Endodermal cell (in vitro differentiated cells): ENCODE data around the gene KRT25. TPM values are rescaled to one million over a fixed set of nuclear protein-coding genes. Genes with fewer than 3 reads are reported as not detected.

Experiments used
- DNase-seq: peaks from one replicate; pipeline ENCODE4 v3.0.0-alpha.2; 2017
- H3K27ac ChIP-seq: 2 replicates; pipeline ENCODE4 v1.5.1; 2013; ENCODE audit warnings: mild to moderate bottlenecking, low read depth, low read length, moderate library complexity
- H3K27me3 ChIP-seq: 2 replicates; pipeline ENCODE4 v1.6.1; 2013; ENCODE audit warnings: mild to moderate bottlenecking, low read length, moderate library complexity; ENCODE audit not compliant: insufficient read depth, control insufficient read depth, poor library complexity, severe bottlenecking
- H3K36me3 ChIP-seq: 2 replicates; pipeline ENCODE4 v1.7.0; 2013; ENCODE audit warnings: mild to moderate bottlenecking, low read length, moderate library complexity; ENCODE audit not compliant: control insufficient read depth, insufficient read depth
- H3K4me1 ChIP-seq: one replicate; pipeline ENCODE4 v1.7.0; 2013; ENCODE audit warnings: low read length; ENCODE audit not compliant: control insufficient read depth, insufficient read depth
- H3K4me3 ChIP-seq: 2 replicates; pipeline ENCODE4 v1.5.1; 2013; ENCODE audit warnings: mild to moderate bottlenecking, low read length, moderate library complexity
- H3K9ac ChIP-seq: 2 replicates; pipeline ENCODE4 v1.6.1; 2013; ENCODE audit warnings: mild to moderate bottlenecking, low read length, moderate library complexity; ENCODE audit not compliant: poor library complexity, severe bottlenecking; ENCODE audit errors: extremely low read depth
- H3K9me3 ChIP-seq: 2 replicates; pipeline ENCODE4 v1.6.1; 2013; ENCODE audit warnings: mild to moderate bottlenecking, low read length, moderate library complexity; ENCODE audit not compliant: control insufficient read depth
- H3K27ac Mint-ChIP-seq: 2 replicates; pipeline ENCODE4 v1.8.0; 2020; ENCODE audit warnings: mixed read lengths
- H3K27me3 Mint-ChIP-seq: 2 replicates; pipeline ENCODE4 v1.8.0; 2021; ENCODE audit warnings: mild to moderate bottlenecking, mixed read lengths; ENCODE audit not compliant: insufficient read depth
- H3K36me3 Mint-ChIP-seq: 2 replicates; pipeline ENCODE4 v1.8.0; 2020; ENCODE audit warnings: low read depth, mixed read lengths
- H3K4me1 Mint-ChIP-seq: 2 replicates; pipeline ENCODE4 v1.8.0; 2020; ENCODE audit warnings: mixed read lengths
- H3K4me3 Mint-ChIP-seq: 2 replicates; pipeline ENCODE4 v1.8.0; 2020; ENCODE audit warnings: mild to moderate bottlenecking, moderate library complexity, mixed read lengths
- H3K9me3 Mint-ChIP-seq: 2 replicates; pipeline ENCODE4 v1.8.0; 2020; ENCODE audit warnings: mild to moderate bottlenecking, mixed read lengths
- WGBS, 2 experiments: methylation state at CpG; one replicate each; pipeline versions ENCODE4 v1.1.5 to v1.1.7; 2013; ENCODE audit warnings: missing lambda C conversion rate in 2 of 2, mixed read lengths in 1 of 2; ENCODE audit not compliant: insufficient coverage in 1 of 2, insufficient read length in 1 of 2; 5-methylcytosine and 5-hydroxymethylcytosine counted together
- total RNA-seq, 2 donors: library from RNA; stranded (reverse); fragmentation: NEBNext Ultra II Directional in 1 of 2; extraction: Animal tissue kit (Norgen Biotek cat#: 25700) in 1 of 2; gene quantifications; 2 replicates in 1 of 2; 3 replicates in 1 of 2; pipeline ENCODE4 v1.2.1, GENCODE V29; 2021
- TF ChIP-seq, protein P1 (sequence below): fragments of 200-600 bp; sonication (generic); conservative IDR thresholded peaks from 2 replicates; pipeline ENCODE4 v1.5.0; 2021; ENCODE audit warnings: antibody characterized with exemption, mild to moderate bottlenecking

The KRT25 gene
- total RNA-seq, 2 donors from 2014 or later: not detected

DNA sequence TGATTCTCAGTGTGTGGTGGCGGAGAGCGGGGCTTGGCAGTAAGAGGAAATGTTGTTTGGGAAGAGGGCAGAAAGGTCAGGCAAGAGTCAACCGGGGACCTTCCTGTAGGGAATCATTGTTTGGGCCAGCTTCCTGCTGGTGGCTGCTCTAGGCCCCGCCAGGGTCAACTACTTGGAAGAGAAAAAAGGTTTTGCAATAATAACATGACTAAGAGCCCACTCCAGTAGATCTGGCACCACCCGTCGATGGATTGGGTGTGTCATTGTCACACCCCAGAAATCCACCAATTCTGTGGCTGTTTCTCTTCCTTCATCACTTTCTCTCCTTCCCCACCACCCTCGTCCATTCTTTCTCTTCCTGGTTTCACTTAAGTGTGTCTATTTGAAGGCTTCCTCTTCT is 47.4 kb downstream of the KRT25 start:
- peaks cover 4% of the 10 kb centered on the region for H3K4me1 Mint-ChIP-seq
- H3K27ac Mint-ChIP-seq: no peak overlapping the region
- Histone ChIP-seq H3K27ac (no peak overlapping the region), H3K27me3 (no peaks in the 10 kb centered on the region), H3K36me3 (no peaks in the 10 kb centered on the region), H3K9ac (no peak overlapping the region), H3K9me3 (no peaks in the 10 kb centered on the region), H3K4me3 (no peak overlapping the region), H3K4me1 (no peaks in the 10 kb centered on the region)
- DNase-seq: no peak
- no peaks in the 10 kb centered on the region for H3K27me3 Mint-ChIP-seq
- H3K36me3 Mint-ChIP-seq: no peaks in the 10 kb centered on the region
- no peak overlapping the region for H3K4me3 Mint-ChIP-seq
- no peaks in the 10 kb centered on the region for H3K9me3 Mint-ChIP-seq
- TF ChIP-seq, protein P1, sequence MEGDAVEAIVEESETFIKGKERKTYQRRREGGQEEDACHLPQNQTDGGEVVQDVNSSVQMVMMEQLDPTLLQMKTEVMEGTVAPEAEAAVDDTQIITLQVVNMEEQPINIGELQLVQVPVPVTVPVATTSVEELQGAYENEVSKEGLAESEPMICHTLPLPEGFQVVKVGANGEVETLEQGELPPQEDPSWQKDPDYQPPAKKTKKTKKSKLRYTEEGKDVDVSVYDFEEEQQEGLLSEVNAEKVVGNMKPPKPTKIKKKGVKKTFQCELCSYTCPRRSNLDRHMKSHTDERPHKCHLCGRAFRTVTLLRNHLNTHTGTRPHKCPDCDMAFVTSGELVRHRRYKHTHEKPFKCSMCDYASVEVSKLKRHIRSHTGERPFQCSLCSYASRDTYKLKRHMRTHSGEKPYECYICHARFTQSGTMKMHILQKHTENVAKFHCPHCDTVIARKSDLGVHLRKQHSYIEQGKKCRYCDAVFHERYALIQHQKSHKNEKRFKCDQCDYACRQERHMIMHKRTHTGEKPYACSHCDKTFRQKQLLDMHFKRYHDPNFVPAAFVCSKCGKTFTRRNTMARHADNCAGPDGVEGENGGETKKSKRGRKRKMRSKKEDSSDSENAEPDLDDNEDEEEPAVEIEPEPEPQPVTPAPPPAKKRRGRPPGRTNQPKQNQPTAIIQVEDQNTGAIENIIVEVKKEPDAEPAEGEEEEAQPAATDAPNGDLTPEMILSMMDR: no peak
- WGBS, 2 experiments: 84 to 90% methylated on average over 6 to 7 of the region's 7 CpGs

DNA sequence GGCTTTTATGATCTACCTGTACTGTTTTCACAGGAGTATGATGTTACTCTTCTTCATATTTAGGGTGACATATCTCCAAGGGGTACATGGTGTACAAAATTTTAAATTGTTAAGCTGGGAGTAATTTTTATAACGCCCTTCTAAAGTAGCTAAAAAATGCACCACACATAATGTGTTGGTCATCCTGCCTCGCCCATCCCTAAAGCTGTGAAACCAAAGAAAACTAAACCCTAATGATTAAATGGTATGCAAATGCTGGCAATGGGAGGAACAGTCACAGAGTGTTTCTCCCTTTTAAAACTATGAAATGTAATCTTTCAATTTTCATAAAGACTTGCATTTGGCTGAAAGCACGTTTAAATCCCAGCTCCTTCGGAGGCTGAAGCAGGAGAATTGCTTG is 49.5 kb downstream of the KRT25 start:
- TF ChIP-seq, protein P1: no peak
- WGBS, 2 experiments: 76 to 87% methylated on average over 3 to 4 of the region's 4 CpGs
- Mint-ChIP-seq H3K4me1 (peaks cover 4% of the 10 kb centered on the region), H3K9me3 (no peaks in the 10 kb centered on the region), H3K36me3 (no peaks in the 10 kb centered on the region), H3K4me3 (no peak overlapping the region), H3K27ac (no peak overlapping the region), H3K27me3 (no peaks in the 10 kb centered on the region)
- no peak overlapping the region for H3K9ac ChIP-seq
- H3K9me3 ChIP-seq: no peaks in the 10 kb centered on the region
- no peaks in the 10 kb centered on the region for H3K27me3 ChIP-seq
- no peaks in the 10 kb centered on the region for H3K36me3 ChIP-seq
- no peak overlapping the region for H3K27ac ChIP-seq
- DNase-seq: no peak
- no peaks in the 10 kb centered on the region for H3K4me1 ChIP-seq
- no peak overlapping the region for H3K4me3 ChIP-seq

DNA sequence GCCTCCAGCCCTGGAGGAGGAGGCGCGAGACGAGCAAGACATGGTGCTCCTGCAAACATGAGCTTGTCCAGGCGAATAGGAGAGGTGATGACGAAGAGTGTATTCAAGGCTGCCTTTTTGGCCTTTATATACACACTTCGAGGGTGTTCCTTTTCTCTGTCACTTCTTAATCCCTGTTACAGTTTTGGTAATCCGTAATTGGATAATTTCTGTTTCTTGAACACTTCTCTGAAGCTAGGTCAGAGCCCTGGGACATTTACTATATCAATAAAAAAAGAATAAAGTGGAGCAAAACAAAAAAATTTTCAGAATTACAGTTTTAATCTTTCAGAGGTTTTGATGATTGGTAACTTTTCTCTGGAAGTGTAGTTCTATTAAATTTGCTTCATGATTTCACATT is 51.5 kb downstream of the KRT25 start, which contains the start of gene KRT24:
Gene KRT24, minus strand, starts transcription at position 101 of the 400 bp plus-strand sequence. Its CDS starts 59 bp downstream, at position 42.
- no peak within 1 kb of the TSS for H3K27ac Mint-ChIP-seq
- no peaks in the 10 kb centered on the region for H3K36me3 Mint-ChIP-seq
- Histone ChIP-seq H3K9me3 (no peaks in the 10 kb centered on the region), H3K27me3 (no peaks in the 10 kb centered on the region), H3K4me3 (no peak within 1 kb of the TSS), H3K27ac (no peak within 1 kb of the TSS), H3K9ac (no peak within 1 kb of the TSS), H3K36me3 (no peaks in the 10 kb centered on the region), H3K4me1 (no peaks in the 10 kb centered on the region)
- no peaks in the 10 kb centered on the region for H3K27me3 Mint-ChIP-seq
- no peak for DNase-seq
- 91 to 96% methylated on average over 5 to 7 of the region's 7 CpGs for WGBS, 2 experiments
- no peaks in the 10 kb centered on the region for H3K9me3 Mint-ChIP-seq
- TF ChIP-seq, protein P1: no peak
- H3K4me3 Mint-ChIP-seq: no peak within 1 kb of the TSS
- peaks cover 4% of the 10 kb centered on the region for H3K4me1 Mint-ChIP-seq
